Measurements from ENCODE around the gene METTL25.

DNA sequence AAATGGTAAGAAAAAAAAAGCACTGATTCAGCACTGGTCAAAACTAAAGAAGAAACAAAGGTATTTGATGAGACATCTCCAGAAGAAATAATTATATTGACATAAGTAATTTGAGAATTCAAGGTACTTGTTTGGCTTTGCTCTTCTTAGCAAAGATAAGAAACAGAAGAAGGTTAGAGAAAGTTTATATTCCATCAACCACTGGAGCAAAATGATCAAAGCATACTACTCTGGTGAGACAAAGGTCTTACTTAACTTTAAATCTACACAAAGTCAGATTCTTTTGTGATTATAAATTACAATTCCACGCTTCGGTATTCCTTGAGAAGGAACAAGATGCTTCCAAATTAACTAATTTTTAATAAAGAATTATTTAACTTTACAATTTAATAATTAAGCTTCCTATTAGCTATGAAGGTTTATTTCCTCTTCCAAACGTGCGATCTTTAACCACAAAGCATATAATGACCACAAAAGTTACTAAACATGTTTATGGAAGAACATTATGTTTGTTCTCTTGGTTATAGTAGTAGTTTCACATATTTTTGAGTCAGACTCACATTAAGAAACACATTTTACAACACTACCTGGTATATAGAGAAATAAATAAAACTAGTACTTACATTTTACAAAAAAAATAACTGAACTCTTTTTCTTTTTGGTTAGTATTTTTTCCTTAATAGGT, 53.4 kb downstream of the METTL25 start:
- TF ChIP-seq, protein P1, sequence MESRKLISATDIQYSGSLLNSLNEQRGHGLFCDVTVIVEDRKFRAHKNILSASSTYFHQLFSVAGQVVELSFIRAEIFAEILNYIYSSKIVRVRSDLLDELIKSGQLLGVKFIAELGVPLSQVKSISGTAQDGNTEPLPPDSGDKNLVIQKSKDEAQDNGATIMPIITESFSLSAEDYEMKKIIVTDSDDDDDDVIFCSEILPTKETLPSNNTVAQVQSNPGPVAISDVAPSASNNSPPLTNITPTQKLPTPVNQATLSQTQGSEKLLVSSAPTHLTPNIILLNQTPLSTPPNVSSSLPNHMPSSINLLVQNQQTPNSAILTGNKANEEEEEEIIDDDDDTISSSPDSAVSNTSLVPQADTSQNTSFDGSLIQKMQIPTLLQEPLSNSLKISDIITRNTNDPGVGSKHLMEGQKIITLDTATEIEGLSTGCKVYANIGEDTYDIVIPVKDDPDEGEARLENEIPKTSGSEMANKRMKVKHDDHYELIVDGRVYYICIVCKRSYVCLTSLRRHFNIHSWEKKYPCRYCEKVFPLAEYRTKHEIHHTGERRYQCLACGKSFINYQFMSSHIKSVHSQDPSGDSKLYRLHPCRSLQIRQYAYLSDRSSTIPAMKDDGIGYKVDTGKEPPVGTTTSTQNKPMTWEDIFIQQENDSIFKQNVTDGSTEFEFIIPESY (IDR thresholded peaks at IDR 0.05; ENCODE audit: borderline replicate concordance, low read depth), result no peak
- TF ChIP-seq, protein P2, sequence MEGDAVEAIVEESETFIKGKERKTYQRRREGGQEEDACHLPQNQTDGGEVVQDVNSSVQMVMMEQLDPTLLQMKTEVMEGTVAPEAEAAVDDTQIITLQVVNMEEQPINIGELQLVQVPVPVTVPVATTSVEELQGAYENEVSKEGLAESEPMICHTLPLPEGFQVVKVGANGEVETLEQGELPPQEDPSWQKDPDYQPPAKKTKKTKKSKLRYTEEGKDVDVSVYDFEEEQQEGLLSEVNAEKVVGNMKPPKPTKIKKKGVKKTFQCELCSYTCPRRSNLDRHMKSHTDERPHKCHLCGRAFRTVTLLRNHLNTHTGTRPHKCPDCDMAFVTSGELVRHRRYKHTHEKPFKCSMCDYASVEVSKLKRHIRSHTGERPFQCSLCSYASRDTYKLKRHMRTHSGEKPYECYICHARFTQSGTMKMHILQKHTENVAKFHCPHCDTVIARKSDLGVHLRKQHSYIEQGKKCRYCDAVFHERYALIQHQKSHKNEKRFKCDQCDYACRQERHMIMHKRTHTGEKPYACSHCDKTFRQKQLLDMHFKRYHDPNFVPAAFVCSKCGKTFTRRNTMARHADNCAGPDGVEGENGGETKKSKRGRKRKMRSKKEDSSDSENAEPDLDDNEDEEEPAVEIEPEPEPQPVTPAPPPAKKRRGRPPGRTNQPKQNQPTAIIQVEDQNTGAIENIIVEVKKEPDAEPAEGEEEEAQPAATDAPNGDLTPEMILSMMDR (IDR thresholded peaks at IDR 0.05), result no peak
- TF ChIP-seq RAD21 (IDR thresholded peaks at IDR 0.05; ENCODE audit: low read length) (no peak), EP300 (IDR thresholded peaks at IDR 0.05; ENCODE audit: borderline replicate concordance in 1 of 2, low read depth in 1 of 2, low read length in 1 of 2) (no peak), RFX5 (IDR thresholded peaks at IDR 0.05; ENCODE audit: low read length) (no peak), REST (IDR thresholded peaks at IDR 0.05; ENCODE audit: low read depth, low read length) (no peak), NRF1 (IDR thresholded peaks at IDR 0.05; ENCODE audit: low read depth, low read length) (no peak), RXRA (IDR thresholded peaks at IDR 0.05; ENCODE audit: borderline replicate concordance, low read depth) (no peak), NFIC (IDR thresholded peaks at IDR 0.05; ENCODE audit: borderline replicate concordance) (no peak)
- TF ChIP-seq, protein P3, sequence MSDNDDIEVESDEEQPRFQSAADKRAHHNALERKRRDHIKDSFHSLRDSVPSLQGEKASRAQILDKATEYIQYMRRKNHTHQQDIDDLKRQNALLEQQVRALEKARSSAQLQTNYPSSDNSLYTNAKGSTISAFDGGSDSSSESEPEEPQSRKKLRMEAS (IDR thresholded peaks at IDR 0.05; ENCODE audit: low read depth), result no peak
- TF ChIP-seq, protein P4, sequence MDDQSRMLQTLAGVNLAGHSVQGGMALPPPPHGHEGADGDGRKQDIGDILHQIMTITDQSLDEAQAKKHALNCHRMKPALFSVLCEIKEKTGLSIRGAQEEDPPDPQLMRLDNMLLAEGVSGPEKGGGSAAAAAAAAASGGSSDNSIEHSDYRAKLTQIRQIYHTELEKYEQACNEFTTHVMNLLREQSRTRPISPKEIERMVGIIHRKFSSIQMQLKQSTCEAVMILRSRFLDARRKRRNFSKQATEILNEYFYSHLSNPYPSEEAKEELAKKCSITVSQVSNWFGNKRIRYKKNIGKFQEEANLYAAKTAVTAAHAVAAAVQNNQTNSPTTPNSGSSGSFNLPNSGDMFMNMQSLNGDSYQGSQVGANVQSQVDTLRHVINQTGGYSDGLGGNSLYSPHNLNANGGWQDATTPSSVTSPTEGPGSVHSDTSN (IDR thresholded peaks at IDR 0.05), result no peak

Data from SK-N-SH (cell line).